Fibroblast of the conjunctiva (primary cell): ENCODE data around the gene ACAD8.

Source experiments
- DNase-seq: peaks from one replicate; pipeline ENCODE4 v3.0.0-alpha.2; 2010; ENCODE audit warnings: low read depth

Gene ACAD8

DNA sequence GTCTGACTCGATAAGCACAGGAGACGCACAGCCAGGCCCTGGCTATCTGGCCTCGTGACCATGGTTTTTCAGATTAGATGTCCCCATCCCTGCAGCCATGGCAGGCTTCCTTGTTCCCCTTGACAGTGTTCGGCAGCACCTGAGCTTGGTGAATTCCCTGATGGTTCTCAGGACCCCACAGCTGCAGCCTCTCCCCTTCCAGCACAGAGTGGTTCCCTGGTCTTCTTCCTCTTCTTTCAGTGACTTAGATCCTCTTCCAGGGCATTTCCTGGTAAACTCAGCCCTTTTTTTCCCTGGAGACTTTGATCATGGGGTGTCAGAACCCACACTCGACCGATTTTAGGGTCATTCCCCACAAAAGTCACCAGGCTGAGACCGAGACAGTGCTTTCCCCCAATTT lies 37.3 kb downstream of the ACAD8 start:
- no peak for DNase-seq

DNA sequence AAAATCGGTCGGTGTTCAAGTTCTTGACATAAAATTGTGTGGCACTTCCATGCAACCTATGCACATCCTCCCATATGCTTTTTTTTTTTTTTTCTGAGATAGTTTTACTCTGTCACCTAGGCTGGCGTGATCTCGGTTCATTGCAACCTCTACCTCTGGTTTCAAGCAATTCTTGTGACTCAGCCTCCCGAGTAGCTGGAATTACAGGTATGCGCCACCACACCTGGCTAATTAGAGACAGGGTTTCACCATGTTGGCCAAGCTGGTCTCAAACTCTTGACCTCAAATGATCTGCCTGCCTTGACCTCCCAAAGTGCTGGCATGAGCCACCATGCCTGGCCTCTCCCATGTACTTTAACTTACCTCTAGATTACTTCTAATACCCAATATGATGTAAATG lies 37.8 kb downstream of the ACAD8 start:
- DNase-seq = no peak

GRCh38 chr11:134292661-134293060 lies 39.3 kb downstream of the ACAD8 start:
- DNase-seq = no peak

DNA sequence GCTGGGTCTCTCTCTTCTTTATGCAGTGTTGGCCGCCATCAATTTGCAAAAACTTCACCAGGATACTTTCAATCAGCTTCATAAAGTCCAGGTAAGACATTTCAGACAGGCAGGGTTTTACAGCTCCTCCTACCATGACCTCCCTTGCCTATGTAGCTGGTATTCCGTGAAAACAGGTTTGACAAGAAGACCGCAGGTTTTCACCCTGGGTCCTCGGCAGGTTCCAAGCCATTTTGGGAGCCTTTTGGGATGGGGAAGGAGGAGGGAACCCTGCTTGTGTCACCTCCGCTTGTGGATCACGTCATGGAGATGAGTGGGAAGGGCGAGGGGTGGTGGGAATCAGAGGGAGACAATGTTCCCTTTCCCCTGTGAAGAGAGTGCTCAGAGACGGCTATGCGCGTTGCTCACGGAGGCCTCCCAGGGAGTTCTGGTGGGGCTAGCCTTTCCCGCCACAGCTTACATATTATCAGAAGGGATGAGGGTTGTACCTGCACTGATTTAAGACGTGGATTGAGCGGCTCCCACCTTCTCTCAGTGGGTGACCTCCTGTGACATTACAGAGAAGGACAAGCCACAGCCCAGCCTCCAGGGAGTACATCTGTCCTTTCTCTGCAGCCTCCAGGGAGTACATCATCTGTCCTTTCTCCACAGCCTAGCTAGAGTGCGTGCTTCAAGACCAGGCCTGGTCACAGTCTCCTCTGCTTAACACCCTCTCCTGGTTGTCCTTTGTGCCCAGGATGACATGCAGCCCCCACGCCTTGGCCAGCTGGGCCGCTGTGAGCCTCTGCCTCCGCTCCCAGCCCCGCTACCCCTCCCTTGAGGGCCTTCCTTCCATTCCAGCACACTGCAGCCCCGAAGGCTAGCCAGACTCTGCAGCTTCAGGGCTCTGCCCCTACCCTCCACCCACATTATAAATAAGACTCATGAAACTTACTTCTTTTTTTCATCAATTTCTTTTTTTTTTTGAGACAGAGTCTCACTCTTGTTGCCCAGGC lies 40.0 kb downstream of the ACAD8 start:
- no peak for DNase-seq

- DNase-seq = no peak
Observed at GRCh38 chr11:134294664-134295063, 41.3 kb downstream of the ACAD8 start.

DNA sequence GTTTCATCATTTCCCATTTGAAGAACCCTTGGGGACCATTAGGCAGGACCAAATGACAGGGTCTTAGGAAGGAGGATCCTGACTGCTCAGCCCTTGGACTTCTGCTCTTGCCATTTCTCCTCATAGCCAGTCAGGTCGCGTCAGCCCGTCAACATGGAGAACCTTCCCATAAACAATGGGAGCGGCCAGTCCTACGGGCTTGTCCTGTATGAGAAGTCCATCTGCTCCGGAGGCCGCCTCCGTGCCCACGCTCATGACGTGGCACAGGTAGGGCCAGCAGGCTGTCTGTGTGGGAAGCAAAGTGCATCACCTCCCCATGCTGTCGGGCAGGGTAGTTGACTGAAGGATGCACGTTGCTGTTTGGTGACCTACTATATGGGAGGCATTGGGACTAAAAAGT lies 58.9 kb downstream of the ACAD8 start:
- no peak for DNase-seq

DNA sequence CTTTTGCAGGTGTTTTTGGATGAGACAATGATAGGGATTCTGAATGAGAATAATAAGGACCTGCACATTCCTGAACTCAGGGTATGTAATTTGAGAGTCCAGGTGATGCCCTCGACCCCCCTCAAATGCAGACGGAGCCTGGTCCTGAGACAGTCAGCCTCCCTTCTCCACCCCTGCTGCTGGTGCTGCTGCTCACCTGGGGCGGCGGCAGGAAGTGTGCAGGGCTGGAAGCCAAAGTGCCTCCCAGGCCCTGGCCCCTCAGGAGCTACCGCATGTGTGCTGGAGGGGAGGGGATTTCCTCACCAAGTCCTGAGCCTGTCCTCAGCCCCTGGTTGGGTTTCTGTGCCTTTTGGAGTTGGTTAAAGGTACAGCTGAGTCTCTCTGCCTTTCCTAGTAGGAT lies 59.4 kb downstream of the ACAD8 start:
- no peak for DNase-seq

- DNase-seq = no peak
Observed at GRCh38 chr11:134313379-134313778, 60.0 kb downstream of the ACAD8 start.

- DNase-seq = no peak
Observed at GRCh38 chr11:134313821-134314607, 60.6 kb downstream of the ACAD8 start.
